GM19240 (cell line): ENCODE measurements around the gene FAM241A.
"Not testable (repeated sequence)": the region's sequence is repeated elsewhere in the genome, so short reads cannot be mapped to it uniquely, and the experiment has no call there.

Experiments used
- DNase-seq: peaks from one replicate; pipeline ENCODE4 v3.0.0; 2011; ENCODE audit warnings: low spot score; ENCODE audit not compliant: insufficient read length

The FAM241A gene

DNA sequence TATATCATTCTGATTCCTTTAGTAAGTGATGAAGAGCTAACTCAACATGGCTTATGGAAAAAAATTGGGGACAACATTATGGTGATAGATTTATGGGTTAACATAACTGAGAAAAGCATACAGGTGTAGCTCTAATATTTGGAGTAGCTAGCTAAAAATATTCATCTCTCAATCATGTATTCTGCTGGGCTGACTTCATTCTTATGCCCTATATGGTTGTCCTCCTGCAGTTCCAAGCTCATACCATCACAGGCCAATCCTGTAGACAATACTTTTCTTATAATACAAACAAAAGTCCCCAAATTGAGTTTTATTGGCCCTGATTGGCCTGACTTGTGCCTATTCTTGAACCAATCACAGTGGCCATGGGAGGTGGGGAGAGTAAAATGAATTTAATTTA, 6.7 kb upstream of the FAM241A start:
- no peak for DNase-seq

DNA sequence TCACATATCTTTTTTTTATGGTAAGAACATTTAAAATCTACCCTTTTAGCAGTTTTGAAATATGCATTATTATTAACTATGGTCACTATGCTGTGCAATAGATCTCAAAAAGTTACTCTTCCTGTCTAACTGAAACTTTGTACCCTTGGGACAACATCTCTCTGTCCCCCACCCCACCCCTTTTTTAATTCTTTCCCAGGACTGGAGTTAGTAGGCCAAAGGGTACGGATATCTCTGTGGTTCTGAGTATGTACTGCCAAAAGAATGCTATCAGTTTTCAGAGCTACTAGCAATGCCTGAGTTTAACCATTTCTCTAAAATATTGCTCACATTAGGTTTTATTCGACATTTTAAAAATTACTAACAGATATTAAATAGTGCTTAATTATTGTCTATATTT, 4.7 kb upstream of the FAM241A start:
- DNase-seq, result no peak

DNA sequence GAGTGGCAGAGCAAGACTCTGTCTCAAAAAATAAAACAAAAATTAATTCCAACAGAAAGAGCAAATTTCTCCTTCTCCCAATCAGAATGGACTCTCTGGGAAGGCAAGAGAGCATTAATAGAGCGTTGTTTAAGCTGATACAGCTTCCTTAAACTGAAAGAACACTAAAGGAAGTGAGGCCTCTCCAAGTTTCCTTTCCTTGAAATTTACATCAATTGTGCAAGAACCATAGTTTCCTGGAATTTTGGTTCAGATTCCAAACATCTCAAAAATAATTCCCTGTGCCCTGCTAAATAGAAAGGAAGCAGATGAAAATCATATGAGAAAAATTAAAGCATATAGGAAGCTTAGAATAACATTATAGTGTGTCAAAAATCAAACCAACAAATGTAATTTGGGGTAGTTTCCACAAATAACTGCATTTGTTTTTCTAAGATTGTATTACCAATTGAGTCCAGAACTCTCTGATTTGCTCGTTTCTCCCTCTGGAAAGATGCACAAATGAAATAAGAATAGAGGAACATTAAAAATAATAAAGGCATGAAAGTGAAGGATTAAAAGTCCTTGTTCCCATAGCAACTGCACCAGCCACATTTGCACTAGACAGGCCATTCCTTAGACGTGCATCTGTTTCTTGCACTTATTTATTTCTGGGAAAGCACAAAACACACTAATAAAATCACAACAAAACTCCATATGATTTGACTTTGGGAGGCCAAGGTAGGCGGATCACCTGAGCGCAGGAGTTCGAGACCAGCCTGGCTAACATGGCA, 3.7 kb upstream of the FAM241A start:
- DNase-seq, result no peak

GRCh38 chr4:112142182-112142581, 3.1 kb upstream of the FAM241A start:
- no peak for DNase-seq

DNA sequence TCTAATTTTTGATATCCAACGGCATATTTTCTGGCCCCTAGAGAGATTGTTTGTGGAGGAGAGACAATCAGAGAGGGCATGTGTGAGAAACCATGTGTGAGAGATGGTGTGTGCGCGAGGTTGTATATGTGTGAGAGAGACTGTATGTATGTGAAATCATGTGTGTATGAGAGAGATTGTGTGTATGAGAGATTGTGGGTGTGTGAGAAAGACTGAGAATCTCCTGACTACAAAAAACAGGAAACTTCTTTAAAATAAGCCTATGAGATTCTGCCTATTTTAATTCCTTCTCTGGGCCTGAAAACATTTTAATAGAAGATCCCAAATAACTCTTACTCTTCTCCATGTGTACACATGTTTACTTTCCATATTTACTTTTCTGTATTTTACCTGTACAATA, 1.5 kb upstream of the FAM241A start:
- DNase-seq, result no peak

DNA sequence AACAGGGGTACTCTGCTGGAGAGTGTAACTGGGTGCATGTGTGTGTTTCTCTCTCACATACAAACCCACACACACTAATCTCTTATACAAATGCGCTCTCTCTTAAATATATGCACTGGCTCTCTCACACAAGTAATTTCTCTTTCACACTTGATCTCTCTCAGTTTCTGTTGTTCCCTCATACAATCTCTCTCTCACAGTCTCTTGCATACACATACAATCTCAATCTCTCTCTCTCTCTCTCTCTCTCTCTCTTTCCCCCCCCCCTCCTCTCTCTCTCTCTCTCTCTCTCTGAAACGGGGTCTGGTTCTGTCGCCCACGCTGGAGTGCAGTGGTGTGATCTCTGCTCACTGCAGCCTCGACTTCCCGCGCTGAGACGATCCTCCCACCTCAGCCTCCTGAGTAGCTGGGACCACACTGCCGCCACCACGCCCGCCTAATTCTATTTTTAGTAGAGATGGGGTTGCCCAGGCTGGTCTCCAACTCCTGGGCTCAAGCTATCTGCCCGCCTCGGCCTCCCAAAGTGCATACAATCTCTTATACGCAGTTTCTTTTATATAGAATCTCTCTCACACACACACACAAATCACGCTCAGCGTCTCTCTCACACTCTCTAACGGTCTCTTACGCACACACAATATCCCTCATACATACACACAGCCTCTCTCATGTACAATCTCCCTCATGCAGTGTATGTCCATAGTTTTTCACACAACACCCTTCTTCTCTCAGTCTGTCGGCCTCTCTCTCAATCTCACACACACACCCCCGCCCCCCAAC, 518 bp upstream of the FAM241A start:
- no peak for DNase-seq

- peak; percentile 27 for DNase-seq
Observed at GRCh38 chr4:112145790-112146501, 692 bp downstream of the FAM241A start.

DNA sequence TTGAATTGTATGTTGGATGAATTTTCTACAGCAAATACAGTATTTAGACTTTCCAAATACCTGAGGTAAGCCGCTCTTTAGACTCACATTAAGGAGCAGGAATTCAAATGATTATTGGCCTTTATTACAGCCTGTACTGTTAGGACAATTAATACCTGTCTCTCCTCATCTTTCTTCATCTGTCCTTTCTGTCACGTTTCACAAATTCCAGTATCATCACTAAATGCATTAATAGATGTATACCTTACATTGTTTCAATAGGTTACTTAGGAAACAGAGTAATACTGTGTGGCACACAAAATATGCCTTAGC, 1.2 kb downstream of the FAM241A start:
- no peak for DNase-seq

GRCh38 chr4:112147697-112148096, 2.4 kb downstream of the FAM241A start:
- DNase-seq, result no peak

- DNase-seq, result no peak
Observed at GRCh38 chr4:112150920-112151319, 5.7 kb downstream of the FAM241A start.

GRCh38 chr4:112152521-112152920, 7.3 kb downstream of the FAM241A start:
- DNase-seq, result no peak

DNA sequence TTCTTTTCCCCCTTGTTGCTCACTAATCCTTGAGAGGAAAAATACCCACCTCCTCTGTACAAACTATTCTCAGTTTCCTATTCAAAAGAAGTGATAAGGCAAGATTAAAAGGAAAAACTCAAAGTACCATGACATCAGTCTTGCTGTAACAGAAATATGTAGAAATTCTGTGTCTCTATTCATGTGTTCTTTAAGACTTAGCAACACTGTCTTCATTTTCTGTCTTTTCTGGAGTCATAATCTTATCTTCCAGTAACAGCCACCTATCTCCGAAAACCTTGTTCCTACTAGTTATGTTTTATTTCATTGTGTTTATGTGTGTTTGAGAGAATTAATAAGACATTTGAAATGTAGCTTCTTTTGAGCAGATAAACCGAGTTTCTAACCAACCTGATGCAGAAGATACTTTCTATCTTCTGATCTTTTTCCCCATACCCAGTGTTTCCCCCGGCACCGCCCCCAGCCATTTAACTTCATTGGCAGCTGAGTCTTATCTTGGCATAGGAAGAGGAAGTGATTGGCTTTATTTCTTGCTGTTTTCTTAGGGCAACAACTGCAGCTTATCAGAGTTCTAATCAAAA, 8.0 kb downstream of the FAM241A start:
- DNase-seq, result no peak

DNA sequence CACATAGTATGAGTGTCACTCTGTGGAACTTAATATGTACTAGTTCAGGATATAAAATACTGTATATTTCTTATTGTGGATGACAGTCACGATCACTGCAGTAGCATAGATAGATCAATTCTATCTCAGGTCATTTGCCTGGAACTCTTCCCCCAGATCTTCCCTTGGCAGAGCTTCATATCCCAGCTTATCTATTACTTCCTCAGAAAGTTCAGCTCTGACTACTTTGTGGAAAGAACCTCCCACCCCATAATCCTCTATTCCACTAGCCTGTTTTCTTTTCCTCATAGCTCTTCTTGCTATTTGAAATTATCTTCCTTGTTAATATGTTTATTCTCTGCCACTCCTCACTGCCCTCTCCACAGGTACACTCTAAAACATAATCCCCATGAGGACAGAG, 10.9 kb downstream of the FAM241A start:
- DNase-seq, result no peak

DNA sequence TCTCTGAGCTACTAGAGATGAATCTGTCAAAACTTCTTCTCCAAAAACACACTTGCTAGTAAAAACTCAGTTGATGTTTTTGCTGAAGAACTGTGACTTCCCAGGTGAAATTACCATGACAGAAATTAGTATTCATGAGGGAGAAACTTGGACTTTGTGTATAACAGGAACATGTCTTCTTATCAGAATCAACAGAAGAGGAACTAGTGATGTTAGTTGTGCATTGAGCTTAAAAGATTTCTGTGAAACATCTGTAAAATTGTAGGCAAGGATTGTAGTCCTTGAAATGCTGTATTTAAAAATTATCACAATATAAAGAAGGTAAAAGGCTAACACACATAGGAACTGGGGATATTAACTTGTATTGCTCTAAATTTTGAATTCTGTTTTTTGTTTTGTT, 11.3 kb downstream of the FAM241A start:
- no peak for DNase-seq

DNA sequence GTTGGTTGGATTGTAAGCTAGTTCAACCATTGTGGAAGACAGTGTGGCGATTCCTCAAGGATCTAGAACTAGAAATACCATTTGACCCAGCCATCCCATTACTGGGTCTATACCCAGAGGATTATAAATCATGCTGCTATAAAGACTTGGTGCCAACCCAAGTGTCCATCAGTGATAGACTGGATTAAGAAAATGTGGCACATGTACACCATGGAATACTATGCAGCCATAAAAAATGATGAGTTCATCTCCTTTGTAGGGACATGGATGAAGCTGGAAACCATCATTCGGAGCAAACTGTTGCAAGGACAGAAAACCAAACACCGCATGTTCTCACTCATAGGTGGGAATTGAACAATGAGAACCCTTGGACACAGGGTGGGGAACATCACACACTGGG, 18.5 kb downstream of the FAM241A start:
- DNase-seq, result not testable (repeated sequence)

DNA sequence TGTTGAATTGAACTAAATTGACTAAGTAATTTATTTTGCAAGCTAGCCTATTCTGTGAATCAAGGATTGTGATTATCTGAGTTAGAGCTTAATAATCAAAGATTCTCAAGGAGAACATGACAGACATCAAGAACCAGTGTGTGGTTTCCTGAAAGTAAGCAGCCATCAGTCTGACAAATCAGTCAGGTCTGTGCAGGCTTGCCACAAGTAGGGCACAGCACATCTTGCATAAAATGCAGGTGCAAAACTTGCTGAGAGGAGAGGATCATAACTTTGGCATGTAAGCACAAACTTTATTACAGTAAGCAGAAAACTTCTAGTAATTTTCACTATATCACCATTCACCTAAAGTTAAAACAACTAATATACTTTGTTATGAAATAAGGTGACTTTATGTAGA, 22.5 kb downstream of the FAM241A start:
- no peak for DNase-seq

GRCh38 chr4:112168719-112169500, 23.7 kb downstream of the FAM241A start:
- DNase-seq, result no peak

GRCh38 chr4:112170451-112170993, 25.3 kb downstream of the FAM241A start:
- DNase-seq, result no peak

DNA sequence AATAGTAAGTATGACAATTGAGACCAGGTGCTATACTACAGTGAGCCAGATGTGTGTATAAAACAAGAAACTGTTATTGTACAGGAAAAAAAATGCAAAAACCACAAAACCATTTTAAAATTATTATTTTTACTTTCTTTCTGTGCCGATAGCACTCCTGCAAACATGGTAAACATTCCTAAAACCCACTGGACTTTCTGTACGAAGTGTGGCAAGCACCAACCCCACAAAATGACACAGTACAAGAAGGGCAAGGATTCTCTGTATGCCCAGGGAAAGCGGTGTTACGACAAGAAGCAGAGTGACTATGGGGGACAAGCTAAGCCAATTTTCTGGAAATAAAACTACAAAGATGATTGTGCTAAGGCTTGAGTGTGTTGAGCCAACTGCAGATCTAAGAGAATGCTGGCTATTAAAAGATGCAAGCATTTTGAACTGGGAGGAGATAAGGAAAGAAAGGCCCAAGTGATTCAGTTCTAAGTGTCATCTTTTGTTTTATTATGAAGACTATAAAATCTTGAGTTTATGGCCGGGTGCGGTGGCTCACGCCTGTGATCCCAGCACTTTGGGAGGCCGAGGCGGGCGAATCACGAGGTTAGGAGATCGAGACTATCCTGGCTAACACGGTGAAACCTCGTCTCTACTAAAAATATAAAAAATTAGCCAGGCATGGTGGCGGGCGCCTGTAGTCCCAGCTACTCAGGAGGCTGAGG, 26.0 kb downstream of the FAM241A start:
- DNase-seq, result not testable (repeated sequence)

GRCh38 chr4:112172180-112172579, 26.9 kb downstream of the FAM241A start:
- no peak for DNase-seq
